Right lobe of liver (tissue), 6 donors: ENCODE data around the gene FKBP15. TPM values are rescaled to one million over a fixed set of nuclear protein-coding genes. Genes with fewer than 3 reads are reported as not detected.

Experiments used
- ATAC-seq, 4 donors: fragments of 200-7000 bp; cut with Tn5 transposase; one replicate each; pipeline ENCODE4 v1.9.1; 2020; ENCODE audit warnings: mild to moderate bottlenecking in 4 of 4, moderate library complexity in 4 of 4
- DNase-seq, 3 donors: peaks; one replicate each; pipeline ENCODE4 v3.0.0-alpha.2; 2020
- H3K27ac ChIP-seq, 3 donors: fragments of 200-600 bp; one replicate each; pipeline ENCODE4 v1.8.0; 2022
- H3K27me3 ChIP-seq, 2 donors: fragments of 200-600 bp; one replicate each; pipeline ENCODE4 v1.8.0; 2022
- H3K36me3 ChIP-seq, 4 donors: fragments of 200-600 bp; sonication (generic) in 1 of 4; one replicate each; pipeline versions ENCODE4 v1.5.1 to v1.8.0; 2017 to 2022; ENCODE audit warnings: control low read depth in 1 of 4
- H3K4me1 ChIP-seq, 4 donors: fragments of 200-600 bp; sonication (generic) in 1 of 4; one replicate each; pipeline versions ENCODE4 v1.5.1 to v1.8.0; 2017 to 2022; ENCODE audit warnings: control low read depth in 1 of 4
- H3K4me3 ChIP-seq, 3 donors: fragments of 200-600 bp; one replicate each; pipeline ENCODE4 v1.8.0; 2022
- H3K9me3 ChIP-seq, 4 donors: fragments of 200-600 bp; sonication (generic) in 1 of 4; one replicate each; pipeline versions ENCODE4 v1.5.1 to v1.8.0; 2017 to 2022; ENCODE audit warnings: control low read depth in 1 of 4
- POLR2A ChIP-seq: fragments of 450-650 bp; IDR thresholded peaks from one replicate; pipeline ENCODE4 v1.6.1; 2017; ENCODE audit warnings: antibody characterized with exemption, mild to moderate bottlenecking
- WGBS: methylation state at CpG from one replicate; pipeline ENCODE4 v1.1.6; 2018; ENCODE audit warnings: low coverage, low lambda C conversion rate; ENCODE audit not compliant: insufficient coverage; ENCODE audit errors: missing lambda C conversion rate; 5-methylcytosine and 5-hydroxymethylcytosine counted together
- intact Hi-C, 2 donors: fragments of 100-400 bp; cut with DNase I; formaldehyde crosslinking; loops; one replicate each; pipeline versions ENCODE4 v1.11.2 to v1.14.1; 2022
- total RNA-seq, 6 experiments: library from RNA; depleted of rRNA in 2 of 6; stranded (reverse); fragments of >200 nt in 2 of 6; fragmentation: NEBNext Ultra II Directional in 3 of 6; extraction: Animal tissue kit (Norgen Biotek cat#: 25700) in 3 of 6; gene quantifications; one replicate each; pipeline versions ENCODE4 v1.1.0 to v1.2.4, GENCODE V29; 2016 to 2023
- TF ChIP-seq, protein P1 (sequence below), 4 donors: fragments of 200-600 bp in 3 of 4; fragments of 450-650 bp in 1 of 4; IDR thresholded peaks; one replicate each; pipeline versions ENCODE4 v1.5.1 to v1.8.0; 2016 to 2022; ENCODE audit warnings: antibody characterized with exemption in 4 of 4, mild to moderate bottlenecking in 2 of 4
- donor health status: DM: no; HTN: yes; CAD: no.
- donor health status: DM: no; HTN: no; CAD: no.
- donor health status: DM: no; HTN: no; CAD: no.
- donor health status: DM: no; HTN: yes; CAD: no.
- donor health status: DM: no; HTN: yes; CAD: no.

Gene FKBP15
- total RNA-seq, 6 experiments from 2014 or later, result 11.1 to 17.2 (median 12.8) TPM

- WGBS, result 79% methylated on average over 2 of the region's 3 CpGs
- TF ChIP-seq, protein P1, sequence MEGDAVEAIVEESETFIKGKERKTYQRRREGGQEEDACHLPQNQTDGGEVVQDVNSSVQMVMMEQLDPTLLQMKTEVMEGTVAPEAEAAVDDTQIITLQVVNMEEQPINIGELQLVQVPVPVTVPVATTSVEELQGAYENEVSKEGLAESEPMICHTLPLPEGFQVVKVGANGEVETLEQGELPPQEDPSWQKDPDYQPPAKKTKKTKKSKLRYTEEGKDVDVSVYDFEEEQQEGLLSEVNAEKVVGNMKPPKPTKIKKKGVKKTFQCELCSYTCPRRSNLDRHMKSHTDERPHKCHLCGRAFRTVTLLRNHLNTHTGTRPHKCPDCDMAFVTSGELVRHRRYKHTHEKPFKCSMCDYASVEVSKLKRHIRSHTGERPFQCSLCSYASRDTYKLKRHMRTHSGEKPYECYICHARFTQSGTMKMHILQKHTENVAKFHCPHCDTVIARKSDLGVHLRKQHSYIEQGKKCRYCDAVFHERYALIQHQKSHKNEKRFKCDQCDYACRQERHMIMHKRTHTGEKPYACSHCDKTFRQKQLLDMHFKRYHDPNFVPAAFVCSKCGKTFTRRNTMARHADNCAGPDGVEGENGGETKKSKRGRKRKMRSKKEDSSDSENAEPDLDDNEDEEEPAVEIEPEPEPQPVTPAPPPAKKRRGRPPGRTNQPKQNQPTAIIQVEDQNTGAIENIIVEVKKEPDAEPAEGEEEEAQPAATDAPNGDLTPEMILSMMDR (IDR thresholded peaks at IDR 0.05), result no peak
- TF ChIP-seq POLR2A, result no peak
- no peaks in the 10 kb centered on the region for H3K27me3 ChIP-seq
Measured at GRCh38 chr9:113173341-113173740, 47.7 kb downstream of the FKBP15 start.

DNA sequence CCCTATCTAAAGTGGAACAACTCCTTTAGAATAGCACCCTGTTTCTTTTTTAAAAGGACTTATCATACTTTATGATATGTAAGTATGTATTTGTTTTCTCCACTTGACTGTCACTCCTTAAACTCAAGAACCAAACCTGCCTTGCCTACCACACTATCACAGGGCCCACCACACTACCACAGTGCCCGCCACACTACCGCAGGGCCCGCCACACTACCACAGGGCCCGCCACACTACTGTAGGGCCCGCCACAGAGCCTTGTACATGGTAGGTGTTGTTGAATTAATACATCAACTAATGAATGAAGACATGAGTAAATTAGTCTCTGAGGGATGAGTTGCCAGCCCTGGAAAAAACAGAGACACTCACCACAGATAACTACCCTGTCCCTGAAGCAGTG lies 52.3 kb downstream of the FKBP15 start:
- WGBS, result 100% methylated on average over 4 of the region's 5 CpGs
- TF ChIP-seq, protein P1 (IDR thresholded peaks at IDR 0.05), result no peak
- no peak for TF ChIP-seq POLR2A
- H3K9me3 ChIP-seq, result no peaks in the 10 kb centered on the region
- H3K36me3 ChIP-seq, result peaks cover 19 to 77% (median 41%) of the 10 kb centered on the region in 4 donors
- H3K27ac ChIP-seq, result no peak overlapping the region
- ATAC-seq (no peak), DNase-seq (no peak)
- no peaks in the 10 kb centered on the region for H3K27me3 ChIP-seq
- H3K4me1 ChIP-seq, result peaks cover 0 to 25% (median 4%) of the 10 kb centered on the region in 4 donors
- no peak overlapping the region for H3K4me3 ChIP-seq
- intact Hi-C loops, result no loop called here

More at GRCh38 chr9:113173341-113173740, 47.7 kb downstream of the FKBP15 start:
- ATAC-seq (no peak), DNase-seq (no peak)
- intact Hi-C loops, result no loop called here
- Histone ChIP-seq H3K4me1 (peaks cover 0 to 7% (median 2%) of the 10 kb centered on the region in 4 donors), H3K9me3 (no peaks in the 10 kb centered on the region), H3K4me3 (no peak overlapping the region), H3K27ac (no peak overlapping the region), H3K36me3 (peaks cover 18 to 87% (median 42%) of the 10 kb centered on the region in 4 donors)

GRCh38 chr9:113166039-113166438 lies 55.0 kb downstream of the FKBP15 start:
- intact Hi-C loops, result no loop called here
- Histone ChIP-seq H3K4me3 (no peak overlapping the region), H3K27ac (no peak overlapping the region), H3K27me3 (no peaks in the 10 kb centered on the region), H3K4me1 (peaks cover 0 to 20% (median 0%) of the 10 kb centered on the region in 4 donors), H3K9me3 (no peaks in the 10 kb centered on the region), H3K36me3 (peaks cover 19 to 81% (median 41%) of the 10 kb centered on the region in 4 donors)
- TF ChIP-seq, protein P1 (IDR thresholded peaks at IDR 0.05), result no peak
- no peak for TF ChIP-seq POLR2A
- ATAC-seq, result peak; percentile 73 to 89 (median 84)
- WGBS, result 25% methylated on average over 1 of the region's 4 CpGs
- DNase-seq, result peak in 1 of 3 donors; percentile 85

DNA sequence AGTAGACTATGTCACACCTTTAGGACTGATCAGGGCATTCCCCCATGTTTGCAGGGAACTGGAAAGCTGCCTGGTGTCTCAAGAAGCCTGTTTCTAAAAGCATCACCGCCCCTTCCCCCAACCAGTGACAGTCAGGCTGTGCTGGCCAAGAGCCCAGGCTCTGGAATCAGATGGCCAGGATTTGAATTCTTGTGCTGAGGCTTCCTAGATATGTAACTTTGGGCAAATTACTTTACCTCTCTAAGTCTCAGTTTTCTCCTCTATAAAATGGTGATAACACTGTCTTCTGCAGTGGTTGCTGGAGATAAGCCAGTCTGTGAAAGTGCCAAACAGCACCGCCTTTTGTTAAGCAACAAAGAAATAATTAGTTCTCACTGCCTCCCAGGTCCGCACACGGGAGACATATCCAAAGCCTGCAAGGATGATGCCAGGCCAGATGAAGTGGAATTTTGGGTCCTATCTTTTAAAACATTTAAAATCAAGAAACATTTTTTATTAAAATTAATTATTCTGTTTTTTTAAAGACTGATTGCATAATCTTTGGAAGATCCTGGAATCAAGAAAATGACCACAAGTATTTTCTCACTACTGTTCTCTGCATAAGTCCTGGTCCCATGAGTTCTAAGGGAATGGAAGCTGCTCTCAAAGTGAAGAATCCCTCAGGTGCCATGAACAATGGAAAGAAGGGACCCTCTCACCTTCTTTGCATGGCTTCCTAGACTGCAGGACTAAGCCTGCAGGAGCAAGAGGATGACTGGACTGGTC lies 56.4 kb downstream of the FKBP15 start:
- no peak overlapping the region for H3K4me3 ChIP-seq
- peak; percentile 22 to 71 (median 38) for ATAC-seq
- 64% methylated on average over 3 of the region's 4 CpGs for WGBS
- no peak for TF ChIP-seq POLR2A
- TF ChIP-seq, protein P1 (IDR thresholded peaks at IDR 0.05), result no peak
- peaks cover 0 to 20% (median 0%) of the 10 kb centered on the region in 4 donors for H3K4me1 ChIP-seq
- intact Hi-C loops, result no loop called here
- DNase-seq, result peak in 1 of 3 donors; percentile 66
- no peaks in the 10 kb centered on the region for H3K9me3 ChIP-seq
- H3K27ac ChIP-seq, result no peak overlapping the region
- no peaks in the 10 kb centered on the region for H3K27me3 ChIP-seq
- H3K36me3 ChIP-seq, result peaks cover 13 to 79% (median 32%) of the 10 kb centered on the region in 4 donors
